ENCODE data around the gene RNF213.

GRCh38 chr17:80443916-80444643, 183.4 kb downstream of the RNF213 start:
- TF ChIP-seq CTCF (IDR thresholded peaks at IDR 0.05) (no peak), POLR2A (IDR thresholded peaks at IDR 0.05) (no peak), POLR2AphosphoS5 (IDR thresholded peaks at IDR 0.05) (no peak)
